ENCODE measurements around the gene SNRPD3. TPM values are rescaled to one million over a fixed set of nuclear protein-coding genes. Genes with fewer than 3 reads are reported as not detected.

The SNRPD3 gene
- total and polyA plus RNA-seq, 9 of the 15 experiments (the other 6 are each of a cell fraction or from before 2014, with no cell fraction given) = 131 to 366 (median 274) TPM

GRCh38 chr22:24555165-24556039 is at the start of gene SNRPD3 (continued):
- TF ChIP-seq ZNF639 (CRISPR knock-in tag; conservative IDR thresholded peaks at IDR 0.05 in 1 of 2, IDR thresholded peaks at IDR 0.05 in 1 of 2) (peak in 1 of 2 experiments; percentile 94; a peak in 2 of 4 replicates), MAFK (IDR thresholded peaks at IDR 0.05; ENCODE audit: low read length) (no peak), PHB (CRISPR knock-in tag; IDR thresholded peaks at IDR 0.05) (no peak), NR2C2 (CRISPR knock-in tag; IDR thresholded peaks at IDR 0.05) (no peak), NR2C2 (tag; IDR thresholded peaks at IDR 0.05) (peak; percentile 66), GABPA (tag; conservative IDR thresholded peaks at IDR 0.05; ENCODE audit: low read depth) (peak; percentile 97), ZNF766 (CRISPR knock-in tag; conservative IDR thresholded peaks at IDR 0.05) (peak; percentile 57), HMGN3 (IDR thresholded peaks at IDR 0.05; ENCODE audit: borderline replicate concordance, extremely low read depth, insufficient read length, low read depth, low read length) (no peak), PRDM10 (IDR thresholded peaks at IDR 0.05; ENCODE audit: partially characterized antibody) (no peak), ZKSCAN8 (CRISPR knock-in tag; IDR thresholded peaks at IDR 0.05) (no peak), CHD1 (IDR thresholded peaks at IDR 0.05; ENCODE audit: low read length) (no peak), KAT2B (IDR thresholded peaks at IDR 0.05; ENCODE audit: low read depth, low read length) (no peak), CREB1 (IDR thresholded peaks at IDR 0.05) (0 out of 2 replicates have a peak, but pooled peaks have one; percentile 38), CREB1 (CRISPR knock-in tag; IDR thresholded peaks at IDR 0.05) (no peak; the same call in 1 of the 2 replicates), CEBPZ (IDR thresholded peaks at IDR 0.05; ENCODE audit: borderline replicate concordance, low read depth, low read length) (no peak), CREM (IDR thresholded peaks at IDR 0.05; ENCODE audit: low read depth) (peak; percentile 67)
